ENCODE data around the gene C19orf44.

DNA sequence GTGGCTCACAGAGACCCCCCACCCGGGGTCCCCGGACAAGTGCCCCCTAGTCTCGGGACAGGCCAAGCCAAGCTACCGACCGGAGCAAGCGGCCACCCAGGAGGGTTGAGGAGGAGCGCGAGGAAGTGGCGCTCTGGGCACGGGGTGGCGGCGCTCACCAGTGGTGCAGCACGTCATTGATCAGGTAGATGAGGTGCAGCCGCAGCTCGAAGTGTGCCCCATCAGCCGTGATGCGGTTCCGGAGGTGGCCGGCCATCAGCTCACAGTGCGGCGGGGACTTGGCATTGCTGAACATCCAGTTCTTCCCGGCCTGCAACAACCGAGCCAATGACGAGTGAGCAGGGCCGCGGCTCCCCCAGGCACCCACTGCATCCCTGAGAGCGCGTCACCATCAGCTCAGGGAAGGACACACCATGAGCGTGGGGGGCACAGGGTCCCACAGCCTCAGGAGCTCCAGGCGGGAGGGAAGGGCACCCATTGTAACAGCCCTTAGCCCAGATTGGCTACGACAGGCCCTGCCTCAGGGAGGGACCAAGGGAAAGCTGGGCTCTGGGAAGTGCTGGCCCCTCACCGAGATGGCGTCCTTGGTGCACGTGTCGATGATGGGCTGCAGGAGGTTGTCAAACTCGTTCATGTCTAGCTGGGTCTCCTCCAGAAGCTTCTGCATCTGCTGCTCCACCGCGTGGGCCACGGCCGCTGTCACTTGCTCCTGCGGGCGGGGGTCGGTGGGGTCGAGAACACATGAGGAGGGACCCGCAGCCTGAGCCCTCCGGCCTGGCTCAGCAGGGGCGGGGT lies 36.4 kb downstream of the C19orf44 start:
- TF ChIP-seq, protein P1, sequence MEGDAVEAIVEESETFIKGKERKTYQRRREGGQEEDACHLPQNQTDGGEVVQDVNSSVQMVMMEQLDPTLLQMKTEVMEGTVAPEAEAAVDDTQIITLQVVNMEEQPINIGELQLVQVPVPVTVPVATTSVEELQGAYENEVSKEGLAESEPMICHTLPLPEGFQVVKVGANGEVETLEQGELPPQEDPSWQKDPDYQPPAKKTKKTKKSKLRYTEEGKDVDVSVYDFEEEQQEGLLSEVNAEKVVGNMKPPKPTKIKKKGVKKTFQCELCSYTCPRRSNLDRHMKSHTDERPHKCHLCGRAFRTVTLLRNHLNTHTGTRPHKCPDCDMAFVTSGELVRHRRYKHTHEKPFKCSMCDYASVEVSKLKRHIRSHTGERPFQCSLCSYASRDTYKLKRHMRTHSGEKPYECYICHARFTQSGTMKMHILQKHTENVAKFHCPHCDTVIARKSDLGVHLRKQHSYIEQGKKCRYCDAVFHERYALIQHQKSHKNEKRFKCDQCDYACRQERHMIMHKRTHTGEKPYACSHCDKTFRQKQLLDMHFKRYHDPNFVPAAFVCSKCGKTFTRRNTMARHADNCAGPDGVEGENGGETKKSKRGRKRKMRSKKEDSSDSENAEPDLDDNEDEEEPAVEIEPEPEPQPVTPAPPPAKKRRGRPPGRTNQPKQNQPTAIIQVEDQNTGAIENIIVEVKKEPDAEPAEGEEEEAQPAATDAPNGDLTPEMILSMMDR (IDR thresholded peaks at IDR 0.05; ENCODE audit: low read depth, low read length) = no peak
- TF ChIP-seq EZH2phosphoT487 (IDR thresholded peaks at IDR 0.05; ENCODE audit: low read depth) = no peak

Data from OCI-LY3 (cell line).